ES-I3 (cell line): ENCODE results near the gene NAP1L4.

Experiments used
- H3K36me3 ChIP-seq: 2 replicates; pipeline ENCODE4 v1.6.1; 2013; ENCODE audit warnings: mild to moderate bottlenecking, low read length, control low read depth, moderate library complexity; ENCODE audit not compliant: insufficient read depth
- H3K4me1 ChIP-seq: 2 replicates; pipeline ENCODE4 v1.6.1; 2013; ENCODE audit warnings: mild to moderate bottlenecking, control low read depth, low read length; ENCODE audit not compliant: insufficient read depth
- H3K9ac ChIP-seq: 2 replicates; pipeline ENCODE4 v1.6.1; 2013; ENCODE audit warnings: low read depth, mild to moderate bottlenecking, low read length, moderate library complexity
- H3K9me3 ChIP-seq: 2 replicates; pipeline ENCODE4 v1.6.1; 2013; ENCODE audit warnings: mild to moderate bottlenecking, low read length, moderate library complexity; ENCODE audit not compliant: control insufficient read depth, insufficient read depth

The NAP1L4 gene

DNA sequence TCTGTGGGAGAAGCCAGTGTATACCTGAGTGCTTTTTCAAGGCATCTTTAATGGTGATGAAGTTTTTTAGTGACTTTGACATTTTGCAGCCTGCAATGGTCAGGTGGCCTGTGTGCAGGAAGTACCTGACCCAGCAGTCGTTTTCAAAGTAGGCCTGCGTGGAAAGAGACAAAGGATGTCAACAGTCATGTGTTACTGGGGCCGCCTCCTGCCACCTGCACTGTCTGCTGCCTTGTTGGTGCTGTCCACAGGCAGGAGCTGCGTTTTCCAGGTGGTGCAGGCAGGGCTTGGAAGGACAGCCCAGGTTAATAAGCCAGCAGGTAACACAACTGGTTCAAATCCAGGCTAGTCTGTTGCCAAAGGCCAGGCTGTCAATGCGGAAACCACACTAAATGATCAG is 26.5 kb upstream of the NAP1L4 start:
- Histone ChIP-seq H3K9ac (no peak overlapping the region), H3K9me3 (no peaks in the 10 kb centered on the region), H3K4me1 (no peaks in the 10 kb centered on the region; the same call in 1 of the 2 replicates), H3K36me3 (peaks cover 39% of the 10 kb centered on the region)

DNA sequence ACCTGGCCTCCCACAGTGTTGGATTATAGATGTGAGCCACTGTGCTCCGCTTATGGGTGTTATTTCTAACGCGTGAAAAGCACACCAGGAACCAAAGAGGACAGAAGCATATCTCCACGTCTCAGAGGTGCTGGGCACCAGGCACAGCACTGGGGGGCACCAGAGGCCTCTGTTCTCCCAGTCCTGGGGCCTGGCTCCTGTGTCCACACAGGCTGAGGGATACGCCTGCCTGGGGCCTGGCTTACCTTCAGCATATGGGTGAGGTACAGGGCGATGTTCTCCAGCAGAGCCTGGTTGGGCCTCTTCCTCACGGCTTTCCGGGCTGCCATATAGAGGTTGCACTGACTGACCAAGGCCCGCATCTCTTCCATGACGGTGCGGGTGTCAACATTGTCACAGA is 24.7 kb upstream of the NAP1L4 start:
- H3K9me3 ChIP-seq = no peaks in the 10 kb centered on the region
- H3K9ac ChIP-seq = no peak overlapping the region
- peaks cover 43% of the 10 kb centered on the region for H3K36me3 ChIP-seq
- no peaks in the 10 kb centered on the region for H3K4me1 ChIP-seq

DNA sequence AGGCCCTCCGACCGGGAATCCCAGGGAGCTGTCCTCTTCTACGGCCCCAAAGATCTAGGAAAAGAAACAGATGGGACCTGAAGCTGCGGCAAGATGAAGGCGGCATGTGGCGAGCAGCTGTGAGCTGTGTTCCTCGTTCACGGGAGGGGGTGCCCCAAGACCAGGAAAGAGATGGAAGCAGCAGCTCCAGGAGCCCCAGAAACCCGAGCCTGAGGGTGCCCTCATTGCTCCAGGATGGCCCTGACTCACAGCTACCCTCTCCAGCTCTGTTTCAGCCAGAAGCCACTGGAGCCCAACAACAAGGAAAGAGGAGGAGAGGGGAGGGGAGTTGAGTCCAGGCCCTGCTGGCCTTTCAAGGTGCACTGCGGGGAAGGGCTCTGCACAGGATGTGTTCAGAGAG is 23.7 kb upstream of the NAP1L4 start:
- Histone ChIP-seq H3K9me3 (no peaks in the 10 kb centered on the region), H3K4me1 (no peaks in the 10 kb centered on the region), H3K36me3 (peaks cover 43% of the 10 kb centered on the region), H3K9ac (no peak overlapping the region)

DNA sequence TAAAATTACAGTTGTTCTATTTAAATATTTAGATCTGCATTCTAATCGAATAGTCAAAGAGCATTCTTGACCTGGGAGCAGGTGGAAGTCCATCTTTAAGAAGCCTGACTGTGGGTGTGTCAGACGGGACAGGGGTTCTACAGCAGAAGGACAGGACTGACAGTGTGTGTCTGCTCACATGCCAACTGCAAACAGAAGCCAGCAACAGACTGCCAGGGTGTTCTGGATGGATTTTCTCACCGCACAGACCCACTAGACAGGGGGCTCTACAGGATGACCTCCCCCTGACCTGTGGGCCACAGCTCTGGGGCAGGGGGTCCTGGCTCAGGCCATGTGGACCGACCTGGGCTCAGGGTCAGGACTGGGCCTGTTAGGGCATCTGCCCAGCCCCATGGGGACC is 22.8 kb upstream of the NAP1L4 start:
- peaks cover 43% of the 10 kb centered on the region for H3K36me3 ChIP-seq

DNA sequence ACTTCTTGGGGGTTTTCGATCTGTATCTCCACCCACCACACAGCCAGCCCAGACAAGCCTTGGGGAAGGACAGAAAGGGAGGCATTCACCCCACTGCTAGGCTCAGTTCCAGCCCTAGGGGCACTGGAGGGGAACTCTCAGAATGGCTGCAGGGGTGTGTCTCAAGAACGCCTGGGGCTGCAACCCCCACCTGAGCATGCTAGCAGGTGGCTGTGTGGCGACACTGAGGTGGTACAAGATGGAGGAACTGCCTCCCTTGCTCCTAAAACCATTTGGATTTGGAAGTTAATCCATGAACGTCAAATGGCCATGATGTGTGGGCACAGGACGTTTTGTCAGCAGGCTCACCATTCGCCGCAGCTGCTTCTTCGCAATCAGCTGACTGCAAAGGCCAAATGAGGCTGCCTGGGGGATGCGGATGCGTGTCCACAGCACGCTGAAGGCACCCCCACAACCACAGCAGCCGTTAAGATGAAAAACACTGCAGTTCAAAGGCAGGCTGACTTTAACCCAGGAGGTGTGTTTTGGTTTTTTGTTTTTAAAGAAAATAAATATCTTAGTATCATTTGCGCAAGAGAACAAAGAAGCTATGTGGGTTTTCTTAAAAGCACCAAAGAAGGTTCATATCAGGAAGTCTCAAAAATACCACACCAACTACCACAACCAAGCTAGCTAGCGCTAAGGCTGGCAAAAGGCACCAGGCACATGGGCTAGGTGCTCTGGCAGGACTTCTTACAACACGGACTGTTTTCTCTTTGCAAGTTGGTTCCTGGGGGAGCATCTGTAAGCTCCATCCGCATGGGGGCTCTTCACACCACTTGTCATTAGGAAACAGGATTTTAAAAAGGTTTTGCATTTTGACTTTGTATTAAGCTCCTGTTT is 22.2 kb upstream of the NAP1L4 start:
- Histone ChIP-seq H3K9me3 (no peaks in the 10 kb centered on the region), H3K36me3 (peaks cover 44% of the 10 kb centered on the region), H3K4me1 (no peaks in the 10 kb centered on the region), H3K9ac (no peak overlapping the region)

More for the DNA sequence above, 22.8 kb upstream of the NAP1L4 start:
- no peaks in the 10 kb centered on the region for H3K4me1 ChIP-seq
- H3K9ac ChIP-seq = no peak overlapping the region
- H3K9me3 ChIP-seq = no peaks in the 10 kb centered on the region

DNA sequence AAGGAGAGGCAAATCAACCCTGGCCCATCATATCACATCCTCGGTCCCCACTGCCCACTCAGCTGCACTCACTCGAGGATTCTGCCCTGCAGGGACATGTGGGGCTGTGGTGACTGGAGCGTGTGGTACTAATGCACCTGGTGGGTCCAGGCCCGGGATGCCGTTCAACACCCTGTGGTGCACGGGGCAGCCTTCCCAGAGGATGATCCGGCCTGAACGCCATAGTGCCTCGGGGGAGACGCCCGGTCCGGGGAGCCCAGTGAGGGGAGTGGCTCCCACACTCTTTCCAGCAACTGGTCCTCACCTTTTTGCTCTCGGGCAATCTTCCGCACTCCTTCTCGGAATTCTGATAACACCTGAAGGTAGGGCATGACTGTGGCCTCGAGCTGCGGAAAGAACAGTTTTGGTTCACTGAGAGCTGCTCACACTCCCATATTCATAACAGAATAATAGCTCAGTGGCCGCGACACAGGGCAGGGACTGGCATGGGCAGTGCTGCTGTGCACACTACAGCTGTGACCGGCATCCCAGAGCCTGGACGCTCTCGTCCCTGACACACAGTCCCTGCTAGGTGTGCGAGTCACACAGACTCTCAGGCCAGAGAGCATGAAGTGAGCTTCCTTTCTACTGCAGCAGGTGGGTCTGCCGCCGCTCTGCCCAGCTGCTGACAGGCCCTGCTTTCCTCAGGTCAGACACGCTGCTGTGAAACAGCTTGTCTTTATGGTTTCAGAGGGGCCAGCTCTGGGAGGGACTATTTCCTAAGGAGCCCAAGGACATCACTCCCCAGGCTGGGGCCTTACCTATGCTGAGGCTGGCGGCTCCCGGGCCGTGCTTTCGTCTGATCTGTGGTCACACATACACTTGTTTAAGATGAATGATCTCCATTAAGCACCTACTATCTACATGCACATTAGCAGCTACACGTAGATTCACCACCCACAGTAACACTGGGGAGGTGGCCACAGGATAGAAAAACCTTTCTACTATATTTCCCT is 20.1 kb upstream of the NAP1L4 start:
- Histone ChIP-seq H3K9ac (no peak overlapping the region), H3K36me3 (peaks cover 30% of the 10 kb centered on the region), H3K4me1 (no peaks in the 10 kb centered on the region), H3K9me3 (no peaks in the 10 kb centered on the region)

DNA sequence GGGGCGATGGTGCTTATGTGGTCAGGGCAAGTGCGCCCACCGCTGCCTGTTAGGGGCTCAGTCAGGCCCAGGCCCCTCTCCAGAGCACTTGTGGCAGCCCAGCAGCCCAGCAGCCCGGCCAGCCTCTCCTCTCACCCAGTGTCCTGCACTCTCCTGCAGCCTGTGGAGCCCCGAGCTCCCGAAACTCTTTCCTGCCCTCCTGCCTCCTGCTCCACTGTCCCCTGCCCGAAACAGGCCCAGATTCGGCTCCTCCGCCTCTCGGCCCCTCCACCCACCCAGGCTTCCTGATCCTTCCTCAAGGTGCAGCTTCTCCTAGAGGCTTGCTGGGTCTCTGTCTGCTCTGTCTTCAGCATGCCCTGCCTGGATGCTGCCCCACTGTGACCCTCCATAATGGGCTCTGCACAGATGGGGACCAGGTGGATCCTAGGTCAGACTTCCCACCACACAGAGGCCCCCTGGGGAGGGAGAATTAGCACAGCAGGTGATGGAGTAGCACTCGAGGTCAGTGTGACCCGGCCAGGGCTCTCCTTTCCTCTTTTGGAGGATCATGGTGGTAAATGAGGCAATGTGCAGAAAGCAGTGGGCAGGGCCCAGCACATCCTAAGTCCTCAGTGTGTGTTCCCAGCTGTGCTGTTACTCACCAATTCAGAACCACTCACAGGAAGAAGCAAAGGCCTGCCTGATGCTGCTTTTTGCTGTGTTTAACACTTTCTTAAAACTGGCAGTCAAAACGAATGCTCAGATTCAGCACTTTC is 18.6 kb upstream of the NAP1L4 start:
- Histone ChIP-seq H3K4me1 (no peaks in the 10 kb centered on the region), H3K36me3 (peaks cover 22% of the 10 kb centered on the region), H3K9me3 (no peaks in the 10 kb centered on the region), H3K9ac (no peak overlapping the region)

DNA sequence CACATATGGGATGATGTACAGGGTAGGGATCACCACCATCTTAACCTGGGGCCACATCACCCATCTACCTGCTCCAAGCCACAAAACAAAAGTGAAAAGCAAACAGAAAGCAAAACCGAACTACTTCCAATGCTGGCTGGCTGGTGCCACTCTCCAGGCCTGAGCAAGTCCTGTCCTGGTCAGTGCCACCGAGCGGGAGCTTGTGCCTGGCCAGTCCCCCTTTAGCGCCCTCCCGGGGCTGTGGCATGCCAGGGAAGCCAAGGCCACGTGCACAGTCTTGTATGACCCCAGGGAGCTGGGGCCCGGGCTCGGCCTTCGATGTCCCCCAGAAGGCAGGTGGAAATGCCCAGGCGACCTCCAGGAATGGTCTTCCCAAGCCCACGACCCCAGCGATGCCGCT is 17.9 kb upstream of the NAP1L4 start:
- H3K9ac ChIP-seq = no peak overlapping the region
- no peaks in the 10 kb centered on the region for H3K9me3 ChIP-seq
- H3K4me1 ChIP-seq = no peaks in the 10 kb centered on the region
- H3K36me3 ChIP-seq = peaks cover 18% of the 10 kb centered on the region

DNA sequence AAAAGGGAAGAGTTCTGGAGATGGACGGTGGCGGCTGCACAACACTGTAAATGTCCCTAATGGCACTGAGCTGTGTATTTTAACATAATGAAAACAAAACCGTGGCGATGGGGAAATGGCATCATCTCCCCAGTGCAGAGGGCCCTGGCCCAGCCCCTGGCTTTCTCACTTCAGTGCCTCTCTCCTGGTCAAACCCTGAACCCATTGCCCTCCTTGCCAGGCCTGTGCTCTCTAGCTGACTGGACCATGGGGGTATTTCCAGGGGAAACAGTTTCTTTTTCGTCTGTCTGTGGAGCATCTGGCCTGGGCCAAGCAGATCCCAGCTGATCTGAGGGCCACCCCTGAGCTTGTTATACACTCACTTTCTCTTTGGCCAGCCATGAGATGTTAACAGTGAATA is 17.4 kb upstream of the NAP1L4 start:
- peaks cover 14% of the 10 kb centered on the region for H3K36me3 ChIP-seq
- H3K9ac ChIP-seq = no peak overlapping the region
- no peaks in the 10 kb centered on the region for H3K4me1 ChIP-seq

DNA sequence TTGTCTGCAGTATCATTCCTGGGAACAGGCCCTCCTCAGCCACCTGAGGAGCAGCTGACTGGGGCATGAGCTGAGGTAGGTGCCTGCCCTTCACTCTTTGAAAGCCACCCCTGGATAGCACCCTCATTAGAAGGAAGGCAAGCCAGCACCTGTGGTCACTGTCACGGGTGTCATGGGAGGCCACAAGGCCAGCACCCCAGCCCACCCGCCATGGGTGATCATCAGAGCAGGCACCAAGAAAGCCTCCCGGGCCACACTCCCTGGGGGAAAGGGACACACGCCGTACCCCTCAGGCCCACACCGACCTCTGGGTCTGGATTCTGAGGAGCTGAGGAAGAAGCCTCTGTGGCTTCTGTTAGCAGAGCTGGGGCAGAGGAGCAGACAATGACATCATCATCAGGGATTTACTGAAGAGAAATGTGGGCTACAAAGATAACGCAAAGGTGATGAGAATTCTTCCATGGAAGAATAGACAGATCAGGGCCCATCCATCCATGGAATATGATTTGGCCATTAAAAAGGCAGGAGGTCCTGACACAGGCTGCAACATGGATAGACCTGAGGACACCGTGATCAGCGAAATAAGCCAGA is 16.7 kb upstream of the NAP1L4 start:
- H3K9me3 ChIP-seq = no peaks in the 10 kb centered on the region
- H3K36me3 ChIP-seq = peaks cover 9% of the 10 kb centered on the region

More for the DNA sequence above, 17.4 kb upstream of the NAP1L4 start:
- H3K9me3 ChIP-seq = no peaks in the 10 kb centered on the region

DNA sequence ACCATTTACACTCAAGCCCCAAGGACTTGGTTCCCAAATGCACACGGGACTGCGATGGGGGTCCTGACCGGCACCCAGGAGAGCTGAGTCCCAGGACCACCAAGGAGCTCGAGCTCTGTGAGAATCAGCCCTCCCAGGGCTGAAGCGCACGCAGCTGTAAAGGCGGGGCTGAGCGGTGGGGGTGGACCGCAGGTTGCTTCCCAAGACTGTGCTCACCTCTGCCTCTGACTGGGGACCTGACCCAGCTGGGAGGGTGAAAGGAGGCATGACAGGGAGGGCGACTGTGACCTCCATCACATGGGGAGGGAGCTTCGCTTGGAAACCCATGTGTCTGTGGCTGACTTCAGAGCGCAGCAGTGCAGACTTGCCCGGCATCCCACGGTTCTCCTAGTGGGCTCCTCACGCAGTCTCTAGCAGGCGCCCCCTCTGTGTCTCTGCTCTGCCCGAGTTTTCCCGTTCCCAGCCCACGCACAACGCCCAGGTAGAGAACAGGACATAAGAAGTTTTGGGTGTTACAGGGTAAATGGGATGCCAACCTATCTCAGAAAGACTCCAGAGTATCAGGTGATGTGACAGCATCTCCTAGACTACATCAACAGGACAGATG is 15.4 kb upstream of the NAP1L4 start:
- Histone ChIP-seq H3K9me3 (no peaks in the 10 kb centered on the region), H3K9ac (no peak overlapping the region), H3K36me3 (peaks cover 8% of the 10 kb centered on the region), H3K4me1 (no peaks in the 10 kb centered on the region)

More for the DNA sequence above, 16.7 kb upstream of the NAP1L4 start:
- H3K4me1 ChIP-seq = no peaks in the 10 kb centered on the region
- no peak overlapping the region for H3K9ac ChIP-seq

DNA sequence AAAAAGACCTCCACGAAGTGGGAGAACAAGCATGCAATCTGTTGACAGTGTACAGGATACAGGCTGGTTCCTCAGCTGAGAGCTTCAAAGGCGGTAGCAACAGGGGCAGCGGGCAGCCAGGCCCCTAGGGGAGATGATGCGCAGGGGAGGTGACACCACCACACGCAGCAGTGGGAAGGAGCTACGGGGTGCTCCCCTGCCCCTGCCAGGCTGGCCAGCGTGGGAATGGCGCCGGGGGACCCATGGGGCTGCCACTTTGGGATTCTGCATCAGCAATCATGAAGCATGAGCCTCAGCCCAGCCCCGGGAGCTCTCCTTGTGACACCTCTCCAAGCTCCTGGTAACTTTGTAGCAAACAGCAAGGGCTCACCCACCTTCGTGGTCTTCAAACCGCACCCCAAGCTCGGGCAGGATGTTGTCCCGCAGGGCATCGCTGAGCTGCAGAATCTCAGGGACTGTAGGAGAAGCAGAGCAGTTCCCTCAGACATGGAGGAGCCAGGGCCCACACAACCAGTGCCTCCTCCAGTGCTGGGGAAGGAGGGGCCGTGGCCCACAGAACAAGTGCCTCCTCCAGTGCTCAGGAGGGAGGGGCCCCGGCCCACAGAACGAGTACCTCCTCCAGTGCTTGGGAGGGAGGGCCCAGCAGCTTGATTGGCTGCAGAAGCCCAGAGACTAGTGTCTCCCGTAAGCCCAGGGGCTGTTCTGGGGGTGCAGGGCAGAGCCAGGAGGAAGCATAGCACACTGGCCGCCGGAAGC is 14.6 kb upstream of the NAP1L4 start:
- H3K4me1 ChIP-seq = no peaks in the 10 kb centered on the region
- no peak overlapping the region for H3K9ac ChIP-seq
- H3K36me3 ChIP-seq = peaks cover 12% of the 10 kb centered on the region
- no peaks in the 10 kb centered on the region for H3K9me3 ChIP-seq

DNA sequence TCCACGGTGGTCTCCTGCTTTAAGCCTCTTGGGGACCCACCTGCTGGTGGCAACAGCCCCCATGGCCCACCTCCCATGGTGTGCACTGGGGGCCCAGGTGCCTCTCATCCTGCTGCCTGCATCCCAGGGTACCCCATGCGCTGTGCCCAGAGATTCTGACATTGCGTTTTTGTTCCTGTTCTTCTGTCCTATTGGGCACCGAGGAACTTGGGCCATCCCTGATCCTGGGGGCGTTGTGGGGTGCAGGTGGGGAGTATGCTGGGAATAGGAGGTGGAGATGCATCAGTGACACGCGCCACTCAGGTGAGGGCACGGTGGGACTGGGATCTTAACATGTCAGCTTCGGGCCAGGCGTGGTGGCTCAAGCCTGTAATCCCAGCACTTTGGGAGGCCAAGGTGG is 12.4 kb upstream of the NAP1L4 start:
- Histone ChIP-seq H3K9ac (no peak overlapping the region), H3K36me3 (peaks cover 25% of the 10 kb centered on the region), H3K4me1 (no peaks in the 10 kb centered on the region), H3K9me3 (no peaks in the 10 kb centered on the region)
